Measurements from ENCODE around the gene SLC30A3. TPM values are rescaled to one million over a fixed set of nuclear protein-coding genes. Genes with fewer than 3 reads are reported as not detected.

Gene SLC30A3, protein sequence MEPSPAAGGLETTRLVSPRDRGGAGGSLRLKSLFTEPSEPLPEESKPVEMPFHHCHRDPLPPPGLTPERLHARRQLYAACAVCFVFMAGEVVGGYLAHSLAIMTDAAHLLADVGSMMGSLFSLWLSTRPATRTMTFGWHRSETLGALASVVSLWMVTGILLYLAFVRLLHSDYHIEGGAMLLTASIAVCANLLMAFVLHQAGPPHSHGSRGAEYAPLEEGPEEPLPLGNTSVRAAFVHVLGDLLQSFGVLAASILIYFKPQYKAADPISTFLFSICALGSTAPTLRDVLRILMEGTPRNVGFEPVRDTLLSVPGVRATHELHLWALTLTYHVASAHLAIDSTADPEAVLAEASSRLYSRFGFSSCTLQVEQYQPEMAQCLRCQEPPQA
- 0.12 TPM for polyA plus RNA-seq (2013)

DNA sequence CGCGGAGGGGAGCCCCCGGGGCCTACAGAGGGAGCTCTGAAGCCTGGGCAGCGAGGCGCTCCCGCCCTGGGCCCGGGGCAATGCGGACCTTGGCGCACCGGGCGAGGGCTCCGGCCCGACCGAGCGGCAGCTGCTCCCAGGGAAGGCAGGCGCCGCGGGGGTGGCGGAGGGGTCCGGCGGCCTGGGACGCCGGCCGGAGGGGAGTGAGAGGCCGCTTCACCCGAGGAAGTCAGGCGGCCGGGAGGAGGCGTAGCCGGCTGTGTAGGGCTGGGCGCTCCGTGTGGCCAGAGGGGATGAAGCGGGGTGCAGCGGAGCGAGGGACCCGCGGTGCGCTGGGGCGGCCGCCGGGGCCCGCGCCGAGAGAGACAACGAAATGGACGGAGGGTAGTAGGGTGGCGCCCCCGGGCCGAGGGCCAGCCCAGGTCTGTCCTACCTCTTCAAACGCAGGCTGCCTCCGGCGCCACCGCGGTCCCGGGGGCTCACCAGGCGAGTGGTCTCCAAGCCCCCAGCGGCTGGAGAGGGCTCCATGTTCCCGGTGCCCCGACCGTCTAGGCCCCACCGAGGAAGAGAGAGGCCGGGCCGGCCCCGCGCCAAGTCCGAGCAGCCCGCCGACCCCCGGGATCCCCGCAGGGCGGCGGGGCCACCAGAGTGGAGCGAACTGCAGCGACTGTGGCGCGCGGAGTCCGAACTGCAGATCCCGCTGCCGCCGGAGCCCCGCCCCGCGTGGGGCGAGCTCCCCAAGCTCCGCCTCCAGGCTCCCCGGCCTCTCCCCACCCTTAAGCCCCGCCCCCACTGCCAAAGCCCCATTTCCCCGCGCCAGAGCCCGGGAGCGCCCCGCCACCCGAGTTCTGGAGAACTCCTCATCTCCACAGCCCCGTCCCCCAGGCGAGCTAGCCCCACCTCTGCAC is at the start of gene SLC30A3:
TSS of gene SLC30A3 (minus strand) at position 669 of the 908 bp plus-strand sequence. CDS start at position 528, 141 bp downstream.
- no peaks in the 10 kb centered on the region for H3K9me3 ChIP-seq (ENCODE audit: control extremely low read depth in 1 of 5, control insufficient read depth in 4 of 5, insufficient read depth in 2 of 5, low read depth in 1 of 5, low read length in 4 of 5)
- no peaks in the 10 kb centered on the region for H3K36me3 ChIP-seq (ENCODE audit: control insufficient read depth in 4 of 4, insufficient read depth in 4 of 4, low read length in 3 of 4)
- H3K27me3 ChIP-seq (replicated peaks in 2 of 5; ENCODE audit: control insufficient read depth in 4 of 5, insufficient read depth in 5 of 5, low read length in 4 of 5), result peaks cover 10 to 85% (median 52%) of the 10 kb centered on the region in 5 experiments
- no peak within 1 kb of the TSS for H3K27ac ChIP-seq (ENCODE audit: insufficient read depth in 1 of 2, low read depth in 1 of 2, low read length in 2 of 2, poor library complexity in 1 of 2, severe bottlenecking in 2 of 2)
- H3K4me3 ChIP-seq (ENCODE audit: control insufficient read depth in 1 of 7, extremely low read depth in 1 of 7, insufficient read depth in 4 of 7, low read depth in 2 of 7, low read length in 6 of 7), result peak within 1 kb of the TSS; percentile 3 to 73 (median 56)
- ChIA-PET POLR2A (no interaction called here), CTCF (interaction anchor here (1.0 to 9.4 kb wide), 9 partner anchors 9 to 394 kb away, joined by 3 to 119 read pairs (median 14); partner anchors contain the start of genes DNAJC5G and TRIM54)
- DNase-seq, result peak; percentile 60 to 64 (median 63)
- peaks cover 0 to 37% (median 36%) of the 10 kb centered on the region in 4 experiments for H3K4me1 ChIP-seq (ENCODE audit: control extremely low read depth in 1 of 4, control insufficient read depth in 4 of 4, insufficient read depth in 4 of 4, low read length in 3 of 4)
- 1% methylated on average over 78 of the region's 96 CpGs for WGBS (ENCODE audit: insufficient coverage)

- Histone ChIP-seq H3K9me3 (ENCODE audit: control extremely low read depth in 1 of 5, control insufficient read depth in 4 of 5, insufficient read depth in 2 of 5, low read depth in 1 of 5, low read length in 4 of 5) (no peaks in the 10 kb centered on the region), H3K36me3 (ENCODE audit: control insufficient read depth in 4 of 4, insufficient read depth in 4 of 4, low read length in 3 of 4) (peaks cover 7 to 50% (median 24%) of the 10 kb centered on the region in 4 experiments), H3K4me1 (ENCODE audit: control extremely low read depth in 1 of 4, control insufficient read depth in 4 of 4, insufficient read depth in 4 of 4, low read length in 3 of 4) (peaks cover 0 to 10% (median 4%) of the 10 kb centered on the region in 4 experiments), H3K4me3 (ENCODE audit: control insufficient read depth in 1 of 7, extremely low read depth in 1 of 7, insufficient read depth in 4 of 7, low read depth in 2 of 7, low read length in 6 of 7) (no peak overlapping the region), H3K27ac (ENCODE audit: insufficient read depth in 1 of 2, low read depth in 1 of 2, low read length in 2 of 2, poor library complexity in 1 of 2, severe bottlenecking in 2 of 2) (no peak overlapping the region), H3K27me3 (replicated peaks in 2 of 5; ENCODE audit: control insufficient read depth in 4 of 5, insufficient read depth in 5 of 5, low read length in 4 of 5) (peaks cover 0 to 17% (median 7%) of the 10 kb centered on the region in 5 experiments)
- DNase-seq, result no peak
- 89% methylated on average over 3 of the region's 3 CpGs for WGBS (ENCODE audit: insufficient coverage)
- ChIA-PET POLR2A (no interaction called here), CTCF (interaction anchor here (0.7 to 1.6 kb wide), 4 partner anchors 8 to 296 kb away, joined by 3 to 5 read pairs (median 4); no protein-coding TSS in a partner anchor)
Measured at GRCh38 chr2:27312152-27312551, 49.3 kb upstream of the SLC30A3 start.

DNA sequence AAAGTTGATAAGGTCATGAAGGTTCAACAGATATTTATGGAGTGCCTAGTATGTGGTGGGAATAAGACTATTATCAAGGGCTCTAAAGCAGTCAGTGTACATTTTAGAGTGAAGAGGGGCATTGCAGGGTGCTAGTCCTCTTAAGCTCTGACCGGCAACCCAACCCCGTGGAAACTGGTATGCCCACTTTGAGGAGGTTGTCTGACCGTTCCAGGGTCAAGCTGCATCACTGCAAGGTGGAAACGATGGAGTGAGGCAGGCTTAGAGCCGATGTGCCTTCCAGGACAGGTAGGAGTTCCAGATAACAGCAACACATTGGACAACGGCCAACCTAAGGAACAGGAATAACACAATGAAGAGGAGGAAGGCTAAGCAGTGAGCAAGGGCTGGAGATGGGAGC is 46.8 kb upstream of the SLC30A3 start:
- DNase-seq, result no peak
- POLR2A ChIA-PET, result no interaction called here
- peaks cover 0 to 23% (median 15%) of the 10 kb centered on the region in 4 experiments for H3K4me1 ChIP-seq (ENCODE audit: control extremely low read depth in 1 of 4, control insufficient read depth in 4 of 4, insufficient read depth in 4 of 4, low read length in 3 of 4)
- H3K9me3 ChIP-seq (ENCODE audit: control extremely low read depth in 1 of 5, control insufficient read depth in 4 of 5, insufficient read depth in 2 of 5, low read depth in 1 of 5, low read length in 4 of 5), result no peaks in the 10 kb centered on the region
- H3K36me3 ChIP-seq (ENCODE audit: control insufficient read depth in 4 of 4, insufficient read depth in 4 of 4, low read length in 3 of 4), result peaks cover 7 to 37% (median 16%) of the 10 kb centered on the region in 4 experiments
- 100% methylated on average over 6 of the region's 6 CpGs for WGBS (ENCODE audit: insufficient coverage)
- peaks cover 0 to 40% (median 19%) of the 10 kb centered on the region in 5 experiments for H3K27me3 ChIP-seq (replicated peaks in 2 of 5; ENCODE audit: control insufficient read depth in 4 of 5, insufficient read depth in 5 of 5, low read length in 4 of 5)
- H3K4me3 ChIP-seq (ENCODE audit: control insufficient read depth in 1 of 7, extremely low read depth in 1 of 7, insufficient read depth in 4 of 7, low read depth in 2 of 7, low read length in 6 of 7), result no peak overlapping the region
- CTCF ChIA-PET, result interaction anchor here (2.6 kb wide), 1 partner anchor 11 kb away, joined by 10 read pairs; no protein-coding TSS in a partner anchor
- H3K27ac ChIP-seq (ENCODE audit: insufficient read depth in 1 of 2, low read depth in 1 of 2, low read length in 2 of 2, poor library complexity in 1 of 2, severe bottlenecking in 2 of 2), result no peak overlapping the region

DNA sequence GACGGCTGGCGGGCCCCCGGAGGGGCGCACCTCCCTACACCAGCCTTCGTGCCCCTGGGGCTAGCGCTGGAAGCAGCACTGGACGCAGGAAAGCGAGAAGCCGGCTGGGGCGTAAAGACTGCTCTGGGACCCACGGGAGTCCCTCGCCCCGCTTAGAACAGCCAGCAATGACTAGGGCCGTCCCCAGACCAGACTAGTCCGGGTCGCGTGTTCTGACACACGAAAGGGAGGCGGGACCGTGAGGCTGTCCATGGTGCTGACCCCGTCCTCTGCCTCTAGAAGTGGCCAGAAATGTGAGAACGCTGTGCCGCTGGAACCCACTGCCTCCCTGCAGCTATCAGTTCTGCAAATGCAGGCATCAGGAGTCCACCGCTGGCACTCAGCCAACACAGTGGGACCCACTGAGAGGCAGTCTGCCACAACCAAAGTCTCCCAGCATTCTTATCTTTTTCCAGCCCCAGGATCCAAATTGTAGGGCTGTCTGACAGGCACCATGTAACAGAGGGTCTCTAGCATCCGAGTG is 45.6 kb upstream of the SLC30A3 start, which contains the start of gene UCN:
TSS of gene UCN (minus strand) at position 87 of the 523 bp plus-strand sequence. CDS start 550 bp downstream, outside the sequence.
- POLR2A ChIA-PET, result no interaction called here
- Histone ChIP-seq H3K36me3 (ENCODE audit: control insufficient read depth in 4 of 4, insufficient read depth in 4 of 4, low read length in 3 of 4) (peaks cover 7 to 37% (median 16%) of the 10 kb centered on the region in 4 experiments), H3K27ac (ENCODE audit: insufficient read depth in 1 of 2, low read depth in 1 of 2, low read length in 2 of 2, poor library complexity in 1 of 2, severe bottlenecking in 2 of 2) (no peak within 1 kb of the TSS), H3K9me3 (ENCODE audit: control extremely low read depth in 1 of 5, control insufficient read depth in 4 of 5, insufficient read depth in 2 of 5, low read depth in 1 of 5, low read length in 4 of 5) (no peaks in the 10 kb centered on the region), H3K27me3 (replicated peaks in 2 of 5; ENCODE audit: control insufficient read depth in 4 of 5, insufficient read depth in 5 of 5, low read length in 4 of 5) (peaks cover 0 to 42% (median 19%) of the 10 kb centered on the region in 5 experiments), H3K4me1 (ENCODE audit: control extremely low read depth in 1 of 4, control insufficient read depth in 4 of 4, insufficient read depth in 4 of 4, low read length in 3 of 4) (peaks cover 0 to 23% (median 15%) of the 10 kb centered on the region in 4 experiments), H3K4me3 (ENCODE audit: control insufficient read depth in 1 of 7, extremely low read depth in 1 of 7, insufficient read depth in 4 of 7, low read depth in 2 of 7, low read length in 6 of 7) (peak within 1 kb of the TSS in 3 of 7 experiments; percentile 52 to 68 (median 56))
- CTCF ChIA-PET, result interaction anchor here (1.0 to 2.6 kb wide), 2 partner anchors 13 to 18 kb away, joined by 3 to 10 read pairs; no protein-coding TSS in a partner anchor
- peak in 1 of 3 donors; percentile 7 for DNase-seq
- WGBS (ENCODE audit: insufficient coverage), result 97% methylated on average over 24 of the region's 25 CpGs

DNA sequence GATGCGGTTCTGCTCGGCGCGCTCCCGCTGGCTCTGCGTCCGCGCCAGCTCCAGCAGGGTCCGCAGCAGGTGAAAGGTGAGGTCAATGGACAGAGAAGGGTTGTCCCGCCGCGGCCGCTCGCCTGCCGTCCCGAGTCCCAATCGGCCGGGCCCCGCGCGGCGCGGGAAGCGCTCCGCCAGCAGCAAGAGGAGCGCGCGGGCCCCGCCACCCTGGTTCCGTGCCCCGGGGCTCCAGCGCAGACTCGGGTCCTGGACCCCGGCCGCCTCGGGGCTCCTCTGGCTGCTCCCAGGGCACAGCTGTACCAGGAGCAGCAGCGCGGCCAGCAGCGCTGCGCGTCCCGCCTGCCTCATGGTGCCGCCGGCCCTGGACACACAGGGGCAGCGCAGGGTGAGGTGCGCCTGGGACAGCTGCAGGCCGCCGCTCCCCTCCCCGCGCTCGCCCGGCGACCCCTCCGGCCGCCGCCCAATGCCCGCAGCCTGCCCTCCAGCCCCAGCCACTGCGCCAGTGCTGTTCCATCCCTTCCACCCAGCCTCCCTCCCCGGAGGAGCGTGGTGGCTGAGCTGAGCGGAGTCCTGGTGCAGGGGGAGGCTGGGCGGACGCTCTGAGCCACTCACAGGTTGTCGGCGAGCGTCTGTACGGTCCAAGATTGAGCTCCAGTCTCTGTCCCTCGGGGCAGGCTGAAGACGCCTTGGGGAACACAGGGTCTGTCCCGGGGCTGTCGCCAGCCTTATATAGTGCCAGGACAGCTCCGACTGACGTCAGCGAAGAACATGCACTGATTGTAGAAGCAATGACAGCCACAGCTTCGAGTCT is 44.9 kb upstream of the SLC30A3 start:
- Histone ChIP-seq H3K27ac (ENCODE audit: insufficient read depth in 1 of 2, low read depth in 1 of 2, low read length in 2 of 2, poor library complexity in 1 of 2, severe bottlenecking in 2 of 2) (no peak overlapping the region), H3K4me3 (ENCODE audit: control insufficient read depth in 1 of 7, extremely low read depth in 1 of 7, insufficient read depth in 4 of 7, low read depth in 2 of 7, low read length in 6 of 7) (peak overlapping the region in 3 of 7 experiments; percentile 52 to 68 (median 56)), H3K36me3 (ENCODE audit: control insufficient read depth in 4 of 4, insufficient read depth in 4 of 4, low read length in 3 of 4) (peaks cover 7 to 36% (median 16%) of the 10 kb centered on the region in 4 experiments), H3K9me3 (ENCODE audit: control extremely low read depth in 1 of 5, control insufficient read depth in 4 of 5, insufficient read depth in 2 of 5, low read depth in 1 of 5, low read length in 4 of 5) (no peaks in the 10 kb centered on the region), H3K4me1 (ENCODE audit: control extremely low read depth in 1 of 4, control insufficient read depth in 4 of 4, insufficient read depth in 4 of 4, low read length in 3 of 4) (peaks cover 0 to 26% (median 18%) of the 10 kb centered on the region in 4 experiments), H3K27me3 (replicated peaks in 2 of 5; ENCODE audit: control insufficient read depth in 4 of 5, insufficient read depth in 5 of 5, low read length in 4 of 5) (peaks cover 0 to 42% (median 19%) of the 10 kb centered on the region in 5 experiments)
- no peak for DNase-seq
- POLR2A ChIA-PET, result no interaction called here
- WGBS (ENCODE audit: insufficient coverage), result 55% methylated on average over 61 of the region's 75 CpGs
- CTCF ChIA-PET, result interaction anchor here (1.0 to 2.6 kb wide), 2 partner anchors 13 to 18 kb away, joined by 3 to 10 read pairs; no protein-coding TSS in a partner anchor

DNA sequence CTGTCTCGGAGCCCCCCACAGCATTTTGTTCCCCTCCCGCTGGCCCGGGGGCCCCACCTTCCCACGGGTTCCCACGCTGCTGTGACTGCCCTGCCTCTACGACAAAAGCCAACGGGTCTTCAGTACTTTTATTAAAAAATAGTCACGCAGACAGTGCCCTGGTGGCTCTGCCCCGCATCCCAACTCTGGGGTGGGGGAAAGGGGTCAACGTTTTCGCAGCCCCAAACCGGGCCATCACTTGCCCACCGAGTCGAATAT is 44.4 kb upstream of the SLC30A3 start:
- Histone ChIP-seq H3K27me3 (replicated peaks in 2 of 5; ENCODE audit: control insufficient read depth in 4 of 5, insufficient read depth in 5 of 5, low read length in 4 of 5) (peaks cover 0 to 42% (median 19%) of the 10 kb centered on the region in 5 experiments), H3K9me3 (ENCODE audit: control extremely low read depth in 1 of 5, control insufficient read depth in 4 of 5, insufficient read depth in 2 of 5, low read depth in 1 of 5, low read length in 4 of 5) (no peaks in the 10 kb centered on the region), H3K36me3 (ENCODE audit: control insufficient read depth in 4 of 4, insufficient read depth in 4 of 4, low read length in 3 of 4) (peaks cover 4 to 31% (median 16%) of the 10 kb centered on the region in 4 experiments), H3K4me3 (ENCODE audit: control insufficient read depth in 1 of 7, extremely low read depth in 1 of 7, insufficient read depth in 4 of 7, low read depth in 2 of 7, low read length in 6 of 7) (peak overlapping the region in 3 of 7 experiments; percentile 52 to 68 (median 56)), H3K4me1 (ENCODE audit: control extremely low read depth in 1 of 4, control insufficient read depth in 4 of 4, insufficient read depth in 4 of 4, low read length in 3 of 4) (peaks cover 0 to 26% (median 18%) of the 10 kb centered on the region in 4 experiments), H3K27ac (ENCODE audit: insufficient read depth in 1 of 2, low read depth in 1 of 2, low read length in 2 of 2, poor library complexity in 1 of 2, severe bottlenecking in 2 of 2) (no peak overlapping the region)
- WGBS (ENCODE audit: insufficient coverage), result 6% methylated on average over 8 of the region's 14 CpGs
- DNase-seq, result no peak
- POLR2A ChIA-PET, result no interaction called here
- CTCF ChIA-PET, result interaction anchor here (2.6 kb wide), 1 partner anchor 14 kb away, joined by 10 read pairs; no protein-coding TSS in a partner anchor
